SK-N-SH (cell line): ENCODE measurements around the gene RPL3. TPM values are rescaled to one million over a fixed set of nuclear protein-coding genes. Genes with fewer than 3 reads are reported as not detected.

Experiments
- CTCF ChIA-PET: fragments of 300-600, 350-600 bp; formaldehyde crosslinking; extraction: SDS; loops from one replicate; lab custom pipeline; 2021; lab: Yijun Ruan, JAX
- POLR2A ChIA-PET: fragments of 350-600 bp; sonication (Branson Sonifier 250); formaldehyde crosslinking; extraction: SDS; loops from one replicate; lab custom pipeline; 2020; ENCODE audit warnings: antibody characterized with exemption, inconsistent platforms; lab: Yijun Ruan, JAX
- DNase-seq: peaks from one replicate; pipeline ENCODE4 v3.0.0; 2012
- H2AFZ ChIP-seq: fragments of 200-600 bp; sonication (generic); 2 replicates; pipeline ENCODE4 v1.8.1; 2016; ENCODE audit warnings: antibody characterized with exemption, mild to moderate bottlenecking, low read depth
- H3F3A ChIP-seq: fragments of 200-600 bp; sonication (generic); replicated peaks from 2 replicates; pipeline ENCODE3; 2016; ENCODE audit warnings: antibody characterized with exemption, mild to moderate bottlenecking; ENCODE audit not compliant: insufficient read depth
- H3K27ac ChIP-seq, 2 experiments: fragments of 200-500 bp in 1 of 2; fragments of 200-600 bp in 1 of 2; sonication (Bioruptor generic) in 1 of 2; sonication (generic), shearing (Covaris generic) in 1 of 2; 2 replicates each; pipeline versions ENCODE4 v1.5.1 to v1.6.1; 2014 to 2016; ENCODE audit warnings: low read depth in 2 of 2, inconsistent platforms in 1 of 2, low read length in 1 of 2, mild to moderate bottlenecking in 1 of 2, mixed read lengths in 1 of 2
- H3K27me3 ChIP-seq: fragments of 200-600 bp; sonication (generic), shearing (Covaris generic); 2 replicates; pipeline ENCODE4 v1.6.1; 2016; ENCODE audit warnings: mixed run types; ENCODE audit not compliant: insufficient read depth
- H3K36me3 ChIP-seq, 2 experiments: fragments of 200-500 bp in 1 of 2; fragments of 200-600 bp in 1 of 2; sonication (Bioruptor generic) in 1 of 2; sonication (generic) in 1 of 2; replicated peaks in 1 of 2; 2 replicates each; pipeline versions ENCODE3 to v1.5.1; 2014 to 2016; ENCODE audit warnings: low read length in 1 of 2, mild to moderate bottlenecking in 1 of 2; ENCODE audit not compliant: insufficient read depth in 2 of 2, control insufficient read depth in 1 of 2
- H3K4me1 ChIP-seq, 2 experiments: fragments of 200-500 bp in 1 of 2; fragments of 200-600 bp in 1 of 2; sonication (Bioruptor generic) in 1 of 2; sonication (generic), shearing (Covaris generic) in 1 of 2; 2 replicates each; pipeline versions ENCODE4 v1.5.1 to v1.6.1; 2014 to 2016; ENCODE audit warnings: low read depth in 1 of 2, low read length in 1 of 2, mixed run types in 1 of 2; ENCODE audit not compliant: insufficient read depth in 2 of 2, control insufficient read depth in 1 of 2
- H3K4me2 ChIP-seq: fragments of 200-600 bp; sonication (generic), shearing (Covaris generic); 2 replicates; pipeline ENCODE4 v1.6.1; 2017; ENCODE audit warnings: mixed run types
- H3K4me3 ChIP-seq, 2 experiments: fragments of 200-500 bp in 1 of 2; fragments of 200-600 bp in 1 of 2; sonication (Bioruptor generic) in 1 of 2; sonication (generic), shearing (Covaris generic) in 1 of 2; 2 replicates each; pipeline versions ENCODE4 v1.5.1 to v1.8.1; 2014 to 2016; ENCODE audit warnings: low read depth in 2 of 2, inconsistent platforms in 1 of 2, low read length in 1 of 2, mild to moderate bottlenecking in 1 of 2, mixed read lengths in 1 of 2, moderate library complexity in 1 of 2
- H3K79me2 ChIP-seq: fragments of 200-600 bp; sonication (generic); 2 replicates; pipeline ENCODE4 v1.8.1; 2017; ENCODE audit warnings: mild to moderate bottlenecking; ENCODE audit not compliant: insufficient read depth
- H3K9ac ChIP-seq: fragments of 200-600 bp; sonication (generic); 2 replicates; pipeline ENCODE4 v1.6.1; 2017; ENCODE audit warnings: mixed run types
- H3K9me2 ChIP-seq: fragments of 200-600 bp; sonication (generic); 2 replicates; pipeline ENCODE4 v1.6.1; 2017; ENCODE audit warnings: mixed run types
- H3K9me3 ChIP-seq: fragments of 200-600 bp; sonication (generic); 2 replicates; pipeline ENCODE4 v1.6.1; 2017; ENCODE audit warnings: mixed run types, mild to moderate bottlenecking, moderate library complexity
- H4K20me1 ChIP-seq: fragments of 200-600 bp; sonication (generic); 2 replicates; pipeline ENCODE4 v1.6.1; 2017; ENCODE audit warnings: mild to moderate bottlenecking, mixed run types; ENCODE audit not compliant: insufficient read depth
- ELF1 ChIP-seq: IDR thresholded peaks from 2 replicates; pipeline ENCODE4 v1.4.0; 2012
- EP300 ChIP-seq, 2 experiments: IDR thresholded peaks; 2 replicates each; pipeline versions ENCODE4 v1.4.0 to v1.6.1; 2012; ENCODE audit warnings: borderline replicate concordance in 1 of 2, low read depth in 1 of 2, low read length in 1 of 2
- EZH2phosphoT487 ChIP-seq: fragments of 200-600 bp; sonication (generic); IDR thresholded peaks from 2 replicates; pipeline ENCODE4 v1.6.1; 2017; ENCODE audit warnings: low read depth, mixed run types, mild to moderate bottlenecking, antibody characterized with exemption, moderate library complexity, borderline replicate concordance
- FOSL2 ChIP-seq: IDR thresholded peaks from 2 replicates; pipeline ENCODE4 v1.4.0; 2012; ENCODE audit warnings: low read depth, mild to moderate bottlenecking, moderate library complexity, borderline replicate concordance
- FOXJ3 ChIP-seq: sonication (generic); formaldehyde crosslinking; IDR thresholded peaks from 2 replicates; pipeline ENCODE4 v1.5.1; 2020; ENCODE audit warnings: mild to moderate bottlenecking, missing genetic modification reagents
- FOXM1 ChIP-seq: IDR thresholded peaks from 2 replicates; pipeline ENCODE4 v1.4.0; 2012; ENCODE audit warnings: low read depth, mild to moderate bottlenecking
- GATA2 ChIP-seq: sonication (generic); formaldehyde crosslinking; IDR thresholded peaks from 2 replicates; pipeline ENCODE4 v1.5.0; 2020; ENCODE audit warnings: mild to moderate bottlenecking, missing genetic modification reagents
- JUND ChIP-seq: IDR thresholded peaks from 2 replicates; pipeline ENCODE4 v1.4.0; 2012
- MEF2A ChIP-seq: IDR thresholded peaks from 2 replicates; pipeline ENCODE4 v1.4.0; 2012; ENCODE audit warnings: low read depth, borderline replicate concordance
- NFIC ChIP-seq: IDR thresholded peaks from 2 replicates; pipeline ENCODE4 v1.4.0; 2012; ENCODE audit warnings: borderline replicate concordance
- NRF1 ChIP-seq: IDR thresholded peaks from 2 replicates; pipeline ENCODE4 v1.6.1; 2012; ENCODE audit warnings: low read depth, mild to moderate bottlenecking, low read length
- PBX3 ChIP-seq: IDR thresholded peaks from 2 replicates; pipeline ENCODE4; 2012
- RCOR1 ChIP-seq: fragments of 150-350 bp; IDR thresholded peaks from 2 replicates; pipeline ENCODE4 v1.6.1; 2017; ENCODE audit warnings: antibody characterized with exemption, low read length
- TCF12 ChIP-seq: IDR thresholded peaks from 2 replicates; pipeline ENCODE4 v1.4.0; 2012
- YY1 ChIP-seq: IDR thresholded peaks from 2 replicates; pipeline ENCODE4 v1.4.0; 2012; ENCODE audit warnings: low read depth, mild to moderate bottlenecking
- WGBS: methylation state at CpG from one replicate; pipeline ENCODE4 v1.1.6; 2017; ENCODE audit warnings: low lambda C conversion rate; 5-methylcytosine and 5-hydroxymethylcytosine counted together
- polyA plus RNA-seq, 3 experiments: library from polyadenylated mRNA; depleted of rRNA; stranded (reverse); fragments of >200 nt; gene quantifications; 2 replicates each; pipeline ENCODE4 v1.2.3, GENCODE V29; 2012
- TF ChIP-seq, protein P1 (sequence below): fragments of 150-350 bp; IDR thresholded peaks from 2 replicates; pipeline ENCODE4 v1.6.1; 2016; ENCODE audit warnings: mild to moderate bottlenecking, low read depth, low read length
- TF ChIP-seq, protein P2 (sequence below): fragments of 150-350 bp; IDR thresholded peaks from 2 replicates; pipeline ENCODE4 v1.6.1; 2017; ENCODE audit warnings: antibody characterized with exemption, low read length, low read depth, borderline replicate concordance

RPL3 gene
- polyA plus RNA-seq, 1 of the 3 experiments (the other 2 are of a cell fraction): 4,976 TPM

DNA sequence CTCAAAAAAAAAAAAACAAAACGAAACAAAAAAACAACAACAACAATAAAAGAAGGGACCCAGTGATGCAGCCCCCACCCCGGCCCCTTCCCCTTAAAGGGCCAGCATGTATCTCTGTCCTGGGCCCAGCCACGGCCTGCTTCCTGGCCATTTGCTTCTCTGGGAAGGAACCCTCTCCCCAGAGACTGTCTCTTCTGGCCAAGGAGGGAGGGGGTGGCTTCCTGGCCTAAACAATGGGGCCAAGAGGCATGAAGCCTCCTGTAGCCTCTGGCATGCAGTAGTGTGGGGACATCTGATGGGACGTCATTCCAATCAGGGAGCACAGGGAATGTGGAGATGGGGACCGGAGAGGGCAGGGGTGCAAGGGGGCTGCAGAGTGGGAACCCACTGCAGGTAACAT is 49.1 kb downstream of the RPL3 start:
- H3K79me2 ChIP-seq: no peaks in the 10 kb centered on the region
- no peak overlapping the region for H3K9ac ChIP-seq
- H3F3A ChIP-seq: no peaks in the 10 kb centered on the region
- no peaks in the 10 kb centered on the region for H3K9me3 ChIP-seq
- no peak for TF ChIP-seq MEF2A
- TF ChIP-seq RCOR1: no peak
- H3K4me3 ChIP-seq: no peak overlapping the region
- no peaks in the 10 kb centered on the region for H4K20me1 ChIP-seq
- 50% methylated on average over 2 of the region's 5 CpGs for WGBS
- H3K9me2 ChIP-seq: no peaks in the 10 kb centered on the region
- no peaks in the 10 kb centered on the region for H3K36me3 ChIP-seq
- no peak overlapping the region for H3K27ac ChIP-seq
- no peaks in the 10 kb centered on the region for H3K27me3 ChIP-seq
- no peaks in the 10 kb centered on the region for H3K4me1 ChIP-seq
- ChIA-PET CTCF (interaction anchor here (0.5 kb wide), 1 partner anchor 55 kb away, joined by 3 read pairs; no protein-coding TSS in a partner anchor), POLR2A (no interaction called here)
- no peak overlapping the region for H3K4me2 ChIP-seq
- no peak overlapping the region for H2AFZ ChIP-seq
- DNase-seq: no peak

- Histone ChIP-seq H3K36me3 (no peaks in the 10 kb centered on the region), H3K27ac (no peak overlapping the region), H3K4me3 (no peak overlapping the region), H4K20me1 (no peaks in the 10 kb centered on the region), H3K9ac (no peak overlapping the region), H3K27me3 (no peaks in the 10 kb centered on the region), H3K9me3 (no peaks in the 10 kb centered on the region), H3F3A (no peaks in the 10 kb centered on the region), H2AFZ (no peak overlapping the region), H3K9me2 (no peaks in the 10 kb centered on the region), H3K79me2 (no peaks in the 10 kb centered on the region), H3K4me1 (no peaks in the 10 kb centered on the region), H3K4me2 (no peak overlapping the region)
- no peak for TF ChIP-seq EZH2phosphoT487
- no peak for TF ChIP-seq NRF1
- no peak for TF ChIP-seq FOXJ3 (CRISPR knock-in tag)
- TF ChIP-seq, protein P1, sequence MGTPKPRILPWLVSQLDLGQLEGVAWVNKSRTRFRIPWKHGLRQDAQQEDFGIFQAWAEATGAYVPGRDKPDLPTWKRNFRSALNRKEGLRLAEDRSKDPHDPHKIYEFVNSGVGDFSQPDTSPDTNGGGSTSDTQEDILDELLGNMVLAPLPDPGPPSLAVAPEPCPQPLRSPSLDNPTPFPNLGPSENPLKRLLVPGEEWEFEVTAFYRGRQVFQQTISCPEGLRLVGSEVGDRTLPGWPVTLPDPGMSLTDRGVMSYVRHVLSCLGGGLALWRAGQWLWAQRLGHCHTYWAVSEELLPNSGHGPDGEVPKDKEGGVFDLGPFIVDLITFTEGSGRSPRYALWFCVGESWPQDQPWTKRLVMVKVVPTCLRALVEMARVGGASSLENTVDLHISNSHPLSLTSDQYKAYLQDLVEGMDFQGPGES: no peak
- no peak for TF ChIP-seq TCF12
- TF ChIP-seq NFIC: no peak
- no peak for TF ChIP-seq ELF1
- TF ChIP-seq JUND: no peak
- TF ChIP-seq PBX3: no peak
- no peak for TF ChIP-seq FOXM1
- TF ChIP-seq MEF2A: no peak
- TF ChIP-seq YY1: no peak
- no peak for TF ChIP-seq FOSL2
- TF ChIP-seq GATA2: no peak
- no peak for TF ChIP-seq RCOR1
- TF ChIP-seq, protein P2, sequence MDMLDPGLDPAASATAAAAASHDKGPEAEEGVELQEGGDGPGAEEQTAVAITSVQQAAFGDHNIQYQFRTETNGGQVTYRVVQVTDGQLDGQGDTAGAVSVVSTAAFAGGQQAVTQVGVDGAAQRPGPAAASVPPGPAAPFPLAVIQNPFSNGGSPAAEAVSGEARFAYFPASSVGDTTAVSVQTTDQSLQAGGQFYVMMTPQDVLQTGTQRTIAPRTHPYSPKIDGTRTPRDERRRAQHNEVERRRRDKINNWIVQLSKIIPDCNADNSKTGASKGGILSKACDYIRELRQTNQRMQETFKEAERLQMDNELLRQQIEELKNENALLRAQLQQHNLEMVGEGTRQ: no peak
- TF ChIP-seq EP300 (IDR thresholded peaks at IDR 0.05; ENCODE audit: borderline replicate concordance in 1 of 2, low read depth in 1 of 2, low read length in 1 of 2): no peak
- CTCF ChIA-PET: interaction anchor here (0.5 kb wide), 1 partner anchor 54 kb away, joined by 3 read pairs; no protein-coding TSS in a partner anchor
- DNase-seq: no peak
- POLR2A ChIA-PET: no interaction called here
- WGBS: no CpG with 5 or more reads among the region's 11 CpGs
Measured at GRCh38 chr22:39269095-39269790, 50.2 kb downstream of the RPL3 start.
